ENCODE results near the gene STX18. TPM values are rescaled to one million over a fixed set of nuclear protein-coding genes. Genes with fewer than 3 reads are reported as not detected.
"Not testable (repeated sequence)": the region's sequence is repeated elsewhere in the genome, so short reads cannot be mapped to it uniquely, and the experiment has no call there.

STX18 gene
- total and polyA plus RNA-seq, 4 donors = 10.2 to 17.1 (median 12.4) TPM

DNA sequence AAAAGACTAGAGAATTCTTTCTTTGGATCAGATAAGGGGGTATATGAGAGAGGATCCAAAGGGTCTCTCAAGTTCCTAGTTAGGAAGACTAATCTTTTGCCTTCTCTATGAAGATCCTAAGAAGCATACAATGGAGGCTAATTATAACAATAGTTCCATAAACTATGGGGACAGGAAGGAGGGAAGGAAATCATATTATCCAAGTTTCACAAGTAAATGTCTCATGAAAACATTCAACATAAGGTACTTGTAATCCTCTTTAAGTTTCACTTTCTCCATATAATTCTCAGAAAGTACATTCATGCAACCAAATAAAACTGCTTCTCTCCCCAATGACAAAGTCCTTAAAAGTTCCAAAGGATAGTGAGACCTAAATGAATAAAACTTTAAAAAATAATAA lies 27.1 kb downstream of the STX18 start:
- Histone ChIP-seq H3K4me3 (ENCODE audit: low read depth in 1 of 3, low read length in 3 of 3) (no peak overlapping the region), H3K9me3 (ENCODE audit: control insufficient read depth in 4 of 4, low read length in 3 of 4) (no peaks in the 10 kb centered on the region), H3K4me1 (ENCODE audit: control insufficient read depth in 4 of 4, insufficient read depth in 4 of 4, low read length in 3 of 4) (peaks cover 4 to 18% (median 11%) of the 10 kb centered on the region in 4 donors), H3K36me3 (ENCODE audit: control insufficient read depth in 4 of 4, insufficient read depth in 3 of 4, low read depth in 1 of 4, low read length in 3 of 4) (no peaks in the 10 kb centered on the region), H3K9ac (ENCODE audit: low read depth in 1 of 2, low read length in 2 of 2) (no peak overlapping the region), H3K27ac (ENCODE audit: low read depth in 1 of 2, low read length in 2 of 2) (no peak overlapping the region), H3K27me3 (ENCODE audit: control insufficient read depth in 4 of 4, insufficient read depth in 4 of 4, low read length in 3 of 4) (no peaks in the 10 kb centered on the region)
- TF ChIP-seq FOXA1 (IDR thresholded peaks at IDR 0.05) (no peak), RXRA (IDR thresholded peaks at IDR 0.05) (no peak), FOXA2 (IDR thresholded peaks at IDR 0.05) (no peak), YY1 (IDR thresholded peaks at IDR 0.05) (no peak), REST (IDR thresholded peaks at IDR 0.05) (no peak)
- DNase-seq (ENCODE audit: low spot score) = no peak

GRCh38 chr4:4512282-4512681 lies 29.6 kb downstream of the STX18 start:
- H3K27me3 ChIP-seq (ENCODE audit: control insufficient read depth in 4 of 4, insufficient read depth in 4 of 4, low read length in 3 of 4) = no peaks in the 10 kb centered on the region
- no peak overlapping the region for H3K9ac ChIP-seq (ENCODE audit: low read depth in 1 of 2, low read length in 2 of 2)
- no peaks in the 10 kb centered on the region for H3K9me3 ChIP-seq (ENCODE audit: control insufficient read depth in 4 of 4, low read length in 3 of 4)
- WGBS = 69% methylated on average over 1 of the region's 1 CpG
- DNase-seq (ENCODE audit: low spot score) = no peak
- TF ChIP-seq JUND (IDR thresholded peaks at IDR 0.05) (no peak), ATF3 (IDR thresholded peaks at IDR 0.05) (no peak), FOXA2 (IDR thresholded peaks at IDR 0.05) (no peak), HNF4A (conservative IDR thresholded peaks at IDR 0.05) (no peak), REST (IDR thresholded peaks at IDR 0.05) (no peak), NR2F2 (IDR thresholded peaks at IDR 0.05) (no peak), RAD21 (IDR thresholded peaks at IDR 0.05) (no peak), HNF4G (IDR thresholded peaks at IDR 0.05) (no peak), TAF1 (conservative IDR thresholded peaks at IDR 0.05) (no peak), SP1 (IDR thresholded peaks at IDR 0.05) (no peak), MAX (IDR thresholded peaks at IDR 0.05) (no peak), GABPA (IDR thresholded peaks at IDR 0.05 in 1 of 2, conservative IDR thresholded peaks at IDR 0.05 in 1 of 2) (no peak), EGR1 (IDR thresholded peaks at IDR 0.05; ENCODE audit: low read depth in 2 of 2) (no peak), ZBTB33 (IDR thresholded peaks at IDR 0.05) (no peak), YY1 (IDR thresholded peaks at IDR 0.05) (no peak), RXRA (IDR thresholded peaks at IDR 0.05) (no peak), FOXA1 (IDR thresholded peaks at IDR 0.05) (no peak)
- TF ChIP-seq, protein P1, sequence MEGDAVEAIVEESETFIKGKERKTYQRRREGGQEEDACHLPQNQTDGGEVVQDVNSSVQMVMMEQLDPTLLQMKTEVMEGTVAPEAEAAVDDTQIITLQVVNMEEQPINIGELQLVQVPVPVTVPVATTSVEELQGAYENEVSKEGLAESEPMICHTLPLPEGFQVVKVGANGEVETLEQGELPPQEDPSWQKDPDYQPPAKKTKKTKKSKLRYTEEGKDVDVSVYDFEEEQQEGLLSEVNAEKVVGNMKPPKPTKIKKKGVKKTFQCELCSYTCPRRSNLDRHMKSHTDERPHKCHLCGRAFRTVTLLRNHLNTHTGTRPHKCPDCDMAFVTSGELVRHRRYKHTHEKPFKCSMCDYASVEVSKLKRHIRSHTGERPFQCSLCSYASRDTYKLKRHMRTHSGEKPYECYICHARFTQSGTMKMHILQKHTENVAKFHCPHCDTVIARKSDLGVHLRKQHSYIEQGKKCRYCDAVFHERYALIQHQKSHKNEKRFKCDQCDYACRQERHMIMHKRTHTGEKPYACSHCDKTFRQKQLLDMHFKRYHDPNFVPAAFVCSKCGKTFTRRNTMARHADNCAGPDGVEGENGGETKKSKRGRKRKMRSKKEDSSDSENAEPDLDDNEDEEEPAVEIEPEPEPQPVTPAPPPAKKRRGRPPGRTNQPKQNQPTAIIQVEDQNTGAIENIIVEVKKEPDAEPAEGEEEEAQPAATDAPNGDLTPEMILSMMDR (IDR thresholded peaks at IDR 0.05; ENCODE audit: low read depth, low read length, missing input control) = no peak
- H3K4me1 ChIP-seq (ENCODE audit: control insufficient read depth in 4 of 4, insufficient read depth in 4 of 4, low read length in 3 of 4) = peaks cover 4 to 18% (median 12%) of the 10 kb centered on the region in 4 donors
- no peak overlapping the region for H3K27ac ChIP-seq (ENCODE audit: low read depth in 1 of 2, low read length in 2 of 2)
- no peaks in the 10 kb centered on the region for H3K36me3 ChIP-seq (ENCODE audit: control insufficient read depth in 4 of 4, insufficient read depth in 3 of 4, low read depth in 1 of 4, low read length in 3 of 4)
- no peak overlapping the region for H3K4me3 ChIP-seq (ENCODE audit: low read depth in 1 of 3, low read length in 3 of 3)

- H3K9ac ChIP-seq (ENCODE audit: low read depth in 1 of 2, low read length in 2 of 2); H3K27ac ChIP-seq (ENCODE audit: low read depth in 1 of 2, low read length in 2 of 2); H3K27me3 ChIP-seq (ENCODE audit: control insufficient read depth in 4 of 4, insufficient read depth in 4 of 4, low read length in 3 of 4); H3K36me3 ChIP-seq (ENCODE audit: control insufficient read depth in 4 of 4, insufficient read depth in 3 of 4, low read depth in 1 of 4, low read length in 3 of 4); H3K4me3 ChIP-seq (ENCODE audit: low read depth in 1 of 3, low read length in 3 of 3); DNase-seq (ENCODE audit: low spot score); H3K9me3 ChIP-seq (ENCODE audit: control insufficient read depth in 4 of 4, low read length in 3 of 4): not testable (repeated sequence)
- WGBS = 99% methylated on average over 3 of the region's 3 CpGs
- H3K4me1 ChIP-seq (ENCODE audit: control insufficient read depth in 4 of 4, insufficient read depth in 4 of 4, low read length in 3 of 4) = peaks cover 4 to 18% (median 12%) of the 10 kb centered on the region in 4 donors
These were observed 31.2 kb downstream of the STX18 start for GRCh38 chr4:4510641-4511040.

Data from liver (tissue), 9 donors.